Endodermal cell (in vitro differentiated cells): Measurements from ENCODE around the gene THSD4. TPM values are rescaled to one million over a fixed set of nuclear protein-coding genes. Genes with fewer than 3 reads are reported as not detected.

ENCODE experiments used
- DNase-seq: peaks from one replicate; pipeline ENCODE4 v3.0.0-alpha.2; 2017
- H3K27ac ChIP-seq: 2 replicates; pipeline ENCODE4 v1.5.1; 2013; ENCODE audit warnings: mild to moderate bottlenecking, low read depth, low read length, moderate library complexity
- H3K27me3 ChIP-seq: 2 replicates; pipeline ENCODE4 v1.6.1; 2013; ENCODE audit warnings: mild to moderate bottlenecking, low read length, moderate library complexity; ENCODE audit not compliant: insufficient read depth, control insufficient read depth, poor library complexity, severe bottlenecking
- H3K36me3 ChIP-seq: 2 replicates; pipeline ENCODE4 v1.7.0; 2013; ENCODE audit warnings: mild to moderate bottlenecking, low read length, moderate library complexity; ENCODE audit not compliant: control insufficient read depth, insufficient read depth
- H3K4me1 ChIP-seq: one replicate; pipeline ENCODE4 v1.7.0; 2013; ENCODE audit warnings: low read length; ENCODE audit not compliant: control insufficient read depth, insufficient read depth
- H3K4me3 ChIP-seq: 2 replicates; pipeline ENCODE4 v1.5.1; 2013; ENCODE audit warnings: mild to moderate bottlenecking, low read length, moderate library complexity
- H3K9ac ChIP-seq: 2 replicates; pipeline ENCODE4 v1.6.1; 2013; ENCODE audit warnings: mild to moderate bottlenecking, low read length, moderate library complexity; ENCODE audit not compliant: poor library complexity, severe bottlenecking; ENCODE audit errors: extremely low read depth
- H3K9me3 ChIP-seq: 2 replicates; pipeline ENCODE4 v1.6.1; 2013; ENCODE audit warnings: mild to moderate bottlenecking, low read length, moderate library complexity; ENCODE audit not compliant: control insufficient read depth
- H3K27ac Mint-ChIP-seq: 2 replicates; pipeline ENCODE4 v1.8.0; 2020; ENCODE audit warnings: mixed read lengths
- H3K27me3 Mint-ChIP-seq: 2 replicates; pipeline ENCODE4 v1.8.0; 2021; ENCODE audit warnings: mild to moderate bottlenecking, mixed read lengths; ENCODE audit not compliant: insufficient read depth
- H3K36me3 Mint-ChIP-seq: 2 replicates; pipeline ENCODE4 v1.8.0; 2020; ENCODE audit warnings: low read depth, mixed read lengths
- H3K4me1 Mint-ChIP-seq: 2 replicates; pipeline ENCODE4 v1.8.0; 2020; ENCODE audit warnings: mixed read lengths
- H3K4me3 Mint-ChIP-seq: 2 replicates; pipeline ENCODE4 v1.8.0; 2020; ENCODE audit warnings: mild to moderate bottlenecking, moderate library complexity, mixed read lengths
- H3K9me3 Mint-ChIP-seq: 2 replicates; pipeline ENCODE4 v1.8.0; 2020; ENCODE audit warnings: mild to moderate bottlenecking, mixed read lengths
- CTCF ChIP-seq: fragments of 200-600 bp; sonication (generic); conservative IDR thresholded peaks from 2 replicates; pipeline ENCODE4 v1.5.0; 2021; ENCODE audit warnings: antibody characterized with exemption, mild to moderate bottlenecking
- WGBS, 2 experiments: methylation state at CpG; one replicate each; pipeline versions ENCODE4 v1.1.5 to v1.1.7; 2013; ENCODE audit warnings: missing lambda C conversion rate in 2 of 2, mixed read lengths in 1 of 2; ENCODE audit not compliant: insufficient coverage in 1 of 2, insufficient read length in 1 of 2; 5-methylcytosine and 5-hydroxymethylcytosine counted together
- total RNA-seq, 2 donors: library from RNA; stranded (reverse); fragmentation: NEBNext Ultra II Directional in 1 of 2; extraction: Animal tissue kit (Norgen Biotek cat#: 25700) in 1 of 2; gene quantifications; 2 replicates in 1 of 2; 3 replicates in 1 of 2; pipeline ENCODE4 v1.2.1, GENCODE V29; 2021

The THSD4 gene
- total RNA-seq, 2 donors from 2014 or later: 4.6 to 5.4 TPM

DNA sequence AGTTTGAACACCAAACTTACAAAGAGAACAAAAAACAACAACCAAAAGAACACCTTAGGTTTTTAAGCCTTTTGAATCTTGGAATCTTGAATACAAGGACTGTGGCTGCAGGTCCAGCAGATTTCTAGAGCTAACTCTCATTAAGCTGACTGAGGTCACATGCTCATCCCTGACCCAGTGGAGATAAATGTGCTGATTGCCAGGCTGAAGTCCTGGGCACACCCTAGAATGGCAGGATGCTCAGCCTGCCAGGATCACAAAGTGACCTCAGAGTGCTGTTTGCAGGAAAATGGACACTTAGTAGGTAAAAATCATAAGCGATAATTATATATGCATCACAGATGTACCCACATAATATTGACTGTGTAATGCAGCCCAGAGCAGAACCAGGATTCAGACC is 449.7 kb downstream of the THSD4 start:
- H3K9me3 ChIP-seq: no peaks in the 10 kb centered on the region
- no peak for DNase-seq

DNA sequence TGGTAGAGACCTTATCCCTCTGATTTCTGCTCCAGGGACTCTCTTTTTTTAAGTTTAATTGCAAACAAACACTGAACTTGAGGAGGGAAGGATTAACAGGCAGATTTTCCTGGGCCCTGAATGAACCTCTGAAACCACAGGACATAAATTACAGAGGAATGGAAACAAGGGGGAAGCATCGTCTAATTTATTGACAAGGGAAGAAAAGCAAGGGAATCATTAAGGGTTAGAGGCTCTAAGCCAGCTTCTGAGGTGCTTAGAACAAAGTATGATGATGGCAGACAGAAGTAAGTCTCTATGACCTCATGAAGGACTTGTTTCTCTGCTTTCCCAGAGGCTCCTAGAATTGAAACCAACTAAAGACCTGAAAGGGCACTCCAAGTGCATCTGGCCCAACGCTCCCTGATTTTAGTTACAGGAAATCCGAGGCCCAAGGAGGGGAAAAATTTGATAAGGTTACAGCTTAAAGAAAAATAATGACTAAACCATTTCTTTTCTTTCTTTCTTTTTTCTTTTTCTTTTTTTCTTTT is 450.4 kb downstream of the THSD4 start:
- Histone ChIP-seq H3K27me3 (no peaks in the 10 kb centered on the region), H3K9ac (no peak overlapping the region), H3K27ac (no peak overlapping the region), H3K36me3 (no peaks in the 10 kb centered on the region), H3K9me3 (no peaks in the 10 kb centered on the region), H3K4me1 (no peaks in the 10 kb centered on the region), H3K4me3 (no peak overlapping the region)
- peaks cover 2% of the 10 kb centered on the region for H3K9me3 Mint-ChIP-seq
- no peaks in the 10 kb centered on the region for H3K27me3 Mint-ChIP-seq
- TF ChIP-seq CTCF: no peak
- peaks cover 2% of the 10 kb centered on the region for H3K4me1 Mint-ChIP-seq
- no peak overlapping the region for H3K4me3 Mint-ChIP-seq
- no peaks in the 10 kb centered on the region for H3K36me3 Mint-ChIP-seq
- WGBS, 2 experiments: 92 to 94% methylated on average over 2 to 3 of the region's 3 CpGs
- no peak for DNase-seq
- no peak overlapping the region for H3K27ac Mint-ChIP-seq

More for the DNA sequence above, 449.7 kb downstream of the THSD4 start:
- Histone ChIP-seq H3K36me3 (no peaks in the 10 kb centered on the region), H3K27me3 (no peaks in the 10 kb centered on the region), H3K4me1 (no peaks in the 10 kb centered on the region), H3K4me3 (no peak overlapping the region), H3K9ac (no peak overlapping the region), H3K27ac (no peak overlapping the region)
- Mint-ChIP-seq H3K9me3 (no peaks in the 10 kb centered on the region), H3K4me1 (peaks cover 2% of the 10 kb centered on the region), H3K4me3 (no peak overlapping the region), H3K27ac (no peak overlapping the region), H3K27me3 (no peaks in the 10 kb centered on the region), H3K36me3 (no peaks in the 10 kb centered on the region)
- TF ChIP-seq CTCF: no peak
- 100% methylated on average over 1 of the region's 1 CpG for WGBS, 2 experiments

GRCh38 chr15:71566226-71566625 is 451.0 kb downstream of the THSD4 start:
- no peaks in the 10 kb centered on the region for H3K27me3 Mint-ChIP-seq
- H3K36me3 Mint-ChIP-seq: no peaks in the 10 kb centered on the region
- H3K27me3 ChIP-seq: no peaks in the 10 kb centered on the region
- H3K27ac ChIP-seq: no peak overlapping the region
- H3K36me3 ChIP-seq: no peaks in the 10 kb centered on the region
- peaks cover 2% of the 10 kb centered on the region for H3K9me3 Mint-ChIP-seq
- H3K4me3 Mint-ChIP-seq: no peak overlapping the region
- TF ChIP-seq CTCF: no peak
- no peaks in the 10 kb centered on the region for H3K4me1 ChIP-seq
- H3K27ac Mint-ChIP-seq: no peak overlapping the region
- H3K4me1 Mint-ChIP-seq: peaks cover 2% of the 10 kb centered on the region
- WGBS, 2 experiments: 83 to 97% methylated on average over 2 of the region's 3 CpGs
- H3K9ac ChIP-seq: no peak overlapping the region
- no peak overlapping the region for H3K4me3 ChIP-seq
- H3K9me3 ChIP-seq: no peaks in the 10 kb centered on the region
- DNase-seq: no peak
